Peyer's patch (tissue), 4 donors: Measurements from ENCODE around the gene GRAMD4.

ENCODE experiments used
- CTCF ChIP-seq, 6 experiments: fragments of 450-650 bp in 4 of 6; fragments of 200-600 bp in 2 of 6; sonication (generic) in 1 of 6; IDR thresholded peaks; one replicate each; pipeline ENCODE4 v1.5.1; 2017 to 2019; ENCODE audit warnings: antibody characterized with exemption in 6 of 6, mild to moderate bottlenecking in 3 of 6, moderate library complexity in 1 of 6
- POLR2A ChIP-seq, 2 donors: fragments of 450-650 bp; IDR thresholded peaks; one replicate each; pipeline ENCODE4 v1.5.1; 2017; ENCODE audit warnings: antibody characterized with exemption in 2 of 2, mild to moderate bottlenecking in 2 of 2, moderate library complexity in 2 of 2

GRCh38 chr22:46606886-46607285 lies 13.3 kb upstream of the GRAMD4 start:
- TF ChIP-seq CTCF (IDR thresholded peaks at IDR 0.05) = no peak
- TF ChIP-seq POLR2A (IDR thresholded peaks at IDR 0.05) = no peak
